HG02610 (cell line): ENCODE measurements around the gene ESYT2.

Source experiments
- ATAC-seq: cut with Tn5 transposase; IDR thresholded peaks from one replicate; pipeline ENCODE4 v1.9.1; 2021; ENCODE audit warnings: mild to moderate bottlenecking, moderate library complexity; ENCODE audit not compliant: unreplicated experiment

The ESYT2 gene

DNA sequence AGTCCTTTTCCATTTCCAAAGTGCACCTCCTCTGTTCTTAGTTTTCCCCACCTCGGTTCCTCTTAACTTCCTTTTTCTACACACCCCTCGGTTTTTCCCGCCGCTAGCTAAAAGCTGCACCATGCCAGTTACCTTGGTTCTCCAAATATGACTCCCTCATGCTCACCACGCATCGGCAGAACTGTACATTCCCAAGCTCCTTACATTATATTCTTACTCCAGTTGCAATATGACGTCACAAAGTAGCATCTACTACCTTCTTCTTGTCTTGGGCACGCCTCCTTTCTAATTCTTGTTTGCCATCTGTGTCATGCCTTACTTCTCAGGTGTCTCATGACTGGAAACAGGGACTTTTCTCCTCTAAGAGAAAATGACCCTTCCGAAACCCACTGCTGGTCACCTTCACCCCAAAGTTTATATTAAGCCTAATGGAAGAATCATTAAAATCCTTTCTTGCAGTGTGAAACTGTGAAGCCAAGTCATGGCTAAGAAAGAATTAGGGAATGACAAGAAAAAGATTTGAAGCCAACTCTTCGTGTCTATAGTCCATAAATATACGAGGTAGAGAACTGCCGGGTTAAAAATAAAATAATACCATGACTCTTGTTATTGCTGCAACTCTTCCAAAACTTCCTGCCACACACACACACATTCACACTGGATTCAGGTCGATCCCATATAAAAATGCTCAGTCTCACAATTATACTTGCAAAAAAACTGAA lies 1.7 kb downstream of the ESYT2 start:
- ATAC-seq = no peak

DNA sequence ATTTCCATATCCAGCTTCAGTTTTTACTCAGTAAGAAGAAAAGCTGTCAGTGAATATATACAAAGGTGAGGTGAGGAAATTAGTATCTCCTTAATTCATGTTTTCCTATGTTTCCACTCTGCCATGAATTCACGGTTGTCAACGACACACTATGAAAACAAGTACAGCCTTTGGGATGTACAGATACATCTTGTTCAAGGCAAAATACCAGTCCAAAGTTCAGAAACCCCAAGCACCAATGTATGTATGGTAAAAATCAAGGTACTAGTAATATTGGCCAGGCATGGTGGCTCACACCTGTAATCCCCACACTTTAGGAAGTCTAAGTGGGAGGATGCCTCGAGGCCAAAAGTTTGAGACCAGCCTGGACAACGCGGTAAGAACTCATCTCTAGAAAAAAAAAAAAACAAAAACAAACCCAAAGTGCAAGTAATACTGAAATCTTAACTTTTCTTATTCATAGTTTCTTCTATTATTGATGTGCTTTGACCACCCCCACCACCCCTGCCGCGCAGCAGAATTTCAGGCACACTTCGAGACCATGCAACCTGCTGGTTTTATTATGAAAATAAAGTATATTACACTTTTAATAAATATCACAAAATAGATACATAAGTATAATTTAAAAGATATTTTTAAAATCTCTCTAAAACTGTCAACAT lies 3.5 kb downstream of the ESYT2 start:
- ATAC-seq = no peak

DNA sequence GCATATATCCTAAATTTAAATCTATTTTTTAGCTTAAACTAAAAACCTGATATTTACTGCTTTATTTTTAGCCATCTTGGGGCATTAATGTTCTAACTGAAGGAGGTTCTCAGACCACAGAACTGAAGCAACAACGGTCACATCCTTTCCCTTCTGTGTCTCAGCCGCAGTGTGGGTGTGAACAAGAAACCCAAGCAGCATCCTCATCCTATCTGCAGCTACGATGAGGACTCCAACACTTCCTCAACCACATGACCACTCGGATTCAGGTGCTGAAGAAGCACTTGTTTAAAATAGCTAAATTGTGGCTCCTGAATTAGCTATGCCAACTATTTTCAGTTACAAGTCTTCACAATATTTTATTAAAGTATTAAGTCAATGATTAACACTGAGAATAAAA lies 5.3 kb downstream of the ESYT2 start:
- ATAC-seq = peak; percentile 70

DNA sequence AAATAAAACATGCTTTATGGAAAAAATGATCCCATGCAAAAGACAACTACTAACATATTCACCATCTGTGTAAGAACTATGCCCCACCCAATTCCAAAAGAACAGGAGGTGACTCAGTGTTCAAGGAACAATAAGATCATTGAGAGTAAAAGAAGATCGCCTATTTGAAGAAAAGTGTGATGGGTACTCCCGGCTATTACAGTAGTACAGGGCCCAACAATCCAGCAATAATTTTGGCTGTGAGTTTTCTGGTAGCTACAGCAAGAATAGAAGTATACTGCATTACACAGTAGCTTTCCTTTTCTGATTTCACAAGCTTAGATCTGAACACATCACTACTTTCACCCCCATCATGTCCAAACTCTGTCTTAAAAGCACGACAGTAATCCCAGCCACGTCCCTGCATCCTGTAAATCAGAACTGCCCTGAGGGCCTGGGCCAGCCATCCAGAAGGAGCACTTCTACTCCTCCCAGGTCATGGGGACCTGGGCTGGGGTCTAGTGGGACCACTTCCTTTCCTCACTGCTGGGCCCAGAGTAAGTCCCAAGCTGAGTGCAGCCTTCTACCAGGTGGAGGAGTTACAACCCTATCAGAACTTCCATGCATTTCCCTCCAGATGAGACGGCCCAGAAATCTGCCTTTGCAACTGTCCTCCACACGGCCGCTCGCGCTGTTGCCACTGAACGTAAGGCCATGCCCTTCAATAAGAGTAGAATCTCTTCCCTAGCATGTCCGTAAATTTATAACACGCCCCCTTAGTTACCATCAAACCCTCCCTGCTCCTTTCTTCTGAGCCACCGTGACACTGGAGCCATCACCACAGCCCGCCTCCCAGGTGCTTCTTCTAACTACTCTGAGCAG lies 7.9 kb downstream of the ESYT2 start:
- no peak for ATAC-seq

DNA sequence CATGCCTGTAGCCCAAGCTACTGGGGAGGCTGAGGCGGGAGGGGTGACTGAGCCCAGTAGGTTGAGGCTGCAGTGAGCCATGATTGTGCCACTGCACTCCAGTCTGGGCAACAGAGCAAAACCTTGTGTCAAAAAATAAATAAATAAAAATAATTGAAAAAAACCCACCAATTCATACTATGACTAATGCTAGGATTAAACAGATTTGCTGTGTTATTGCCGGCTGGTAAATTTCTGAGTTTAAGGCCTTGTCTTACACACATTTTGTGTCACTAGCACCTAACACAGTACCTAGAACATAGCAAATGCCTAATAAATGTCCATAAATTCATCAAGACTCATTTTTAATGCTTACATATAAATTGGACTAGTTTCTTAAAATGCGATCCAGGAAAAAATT lies 8.7 kb downstream of the ESYT2 start:
- ATAC-seq = no peak

DNA sequence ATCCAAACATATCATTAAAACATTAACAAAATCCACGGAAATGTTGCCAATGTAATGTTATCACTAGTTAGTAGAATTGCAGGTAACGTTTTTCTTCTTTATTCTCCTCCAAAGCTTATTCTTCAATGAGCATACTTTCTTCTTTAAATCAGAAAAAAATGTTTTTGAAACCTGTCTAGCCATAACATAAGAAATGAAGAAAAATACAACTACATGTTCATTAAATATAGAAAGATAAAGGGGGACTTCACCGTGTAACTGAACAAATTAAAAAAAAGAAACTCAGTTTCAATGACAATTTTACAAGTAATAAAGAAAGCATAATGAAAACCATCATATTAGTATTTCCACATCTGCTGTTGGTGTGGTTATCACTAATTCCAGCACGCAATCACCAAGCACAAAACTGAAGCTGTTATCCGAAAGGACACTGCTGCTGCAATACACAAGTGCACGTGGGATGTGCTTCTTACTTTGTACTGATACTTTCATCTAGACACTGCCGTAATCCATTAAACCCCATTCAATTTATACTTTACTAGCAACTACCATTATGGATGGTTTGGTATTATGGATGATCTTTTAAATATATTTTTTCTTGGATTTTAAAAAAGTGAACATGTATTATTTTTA lies 9.6 kb downstream of the ESYT2 start:
- ATAC-seq = no peak

DNA sequence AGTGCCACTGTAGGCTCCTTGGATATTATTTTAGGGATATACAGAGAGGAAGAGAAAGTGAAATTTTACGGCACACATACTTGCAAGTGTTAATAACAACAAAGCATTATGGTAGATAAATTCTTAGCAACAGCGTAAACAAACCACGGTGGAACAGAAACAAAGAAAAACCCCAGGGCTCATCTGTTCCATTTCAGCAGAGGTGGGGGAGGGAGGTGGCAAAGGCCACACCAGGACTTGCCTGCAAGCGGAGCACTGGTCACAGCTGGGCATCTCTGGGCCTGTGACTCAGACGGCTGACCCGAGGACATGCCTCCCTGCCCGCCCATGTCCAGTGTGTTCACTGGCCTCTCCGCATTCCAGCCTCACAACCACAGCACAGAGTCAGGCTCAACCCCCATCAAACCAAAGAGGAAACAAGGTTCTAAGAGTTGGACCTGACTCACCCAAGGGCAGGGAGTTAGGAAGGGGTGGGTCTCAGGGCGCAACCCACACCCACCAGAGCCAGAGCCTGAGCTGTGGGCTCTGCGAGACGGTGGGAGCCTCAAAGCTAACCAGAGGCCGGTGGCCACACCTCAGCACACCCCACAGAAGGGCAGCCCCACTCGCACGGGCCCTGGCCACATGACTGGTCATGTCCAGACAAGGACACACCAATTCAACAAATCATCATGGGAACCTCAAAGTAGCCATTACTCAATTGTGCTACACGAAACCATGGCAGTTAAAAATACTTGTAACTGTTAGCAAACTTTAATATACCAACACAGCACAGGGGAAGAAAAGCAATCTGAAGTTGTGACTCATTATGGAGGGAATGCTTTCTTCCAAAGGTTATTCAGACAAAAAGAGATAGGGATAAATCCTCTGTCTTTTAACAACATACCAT lies 10.7 kb downstream of the ESYT2 start:
- ATAC-seq = peak; percentile 86

DNA sequence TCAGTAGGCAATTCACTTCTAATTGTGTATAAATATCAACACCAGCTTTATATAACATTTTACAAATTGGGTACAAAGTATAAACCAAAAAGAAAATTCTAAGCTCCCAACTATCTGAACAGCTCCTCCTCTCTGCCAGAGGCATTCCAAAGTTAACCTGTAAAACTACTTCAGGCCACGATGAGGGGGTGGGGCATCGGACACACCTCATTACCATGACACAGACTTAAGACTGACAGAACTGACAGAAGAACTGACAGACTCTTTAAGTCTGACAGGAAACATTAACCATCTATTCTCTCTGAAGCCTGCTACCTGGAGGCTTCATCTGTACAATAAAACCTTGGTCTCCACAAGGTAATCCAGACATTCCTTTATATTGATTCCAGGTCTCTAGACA lies 12.3 kb downstream of the ESYT2 start:
- no peak for ATAC-seq

DNA sequence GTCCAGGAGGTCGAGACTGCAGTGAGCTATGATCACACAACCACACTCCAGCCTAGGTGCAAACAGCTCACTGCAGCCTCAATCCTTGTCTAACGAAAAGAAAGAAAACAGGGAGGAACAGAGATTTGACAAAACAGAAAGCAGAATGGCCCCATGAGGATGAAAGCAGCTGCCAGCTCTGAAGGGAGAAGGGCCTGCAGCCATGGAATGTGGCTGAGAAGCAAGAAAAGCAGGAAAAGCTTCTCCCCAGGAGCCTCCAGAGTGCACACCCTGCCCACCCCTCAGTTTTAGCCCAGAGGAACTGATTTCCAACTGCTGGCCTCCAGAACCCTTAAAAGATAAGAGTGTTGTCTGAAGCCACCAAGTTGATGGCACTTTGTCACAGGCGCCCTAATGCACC lies 13.0 kb downstream of the ESYT2 start:
- no peak for ATAC-seq

DNA sequence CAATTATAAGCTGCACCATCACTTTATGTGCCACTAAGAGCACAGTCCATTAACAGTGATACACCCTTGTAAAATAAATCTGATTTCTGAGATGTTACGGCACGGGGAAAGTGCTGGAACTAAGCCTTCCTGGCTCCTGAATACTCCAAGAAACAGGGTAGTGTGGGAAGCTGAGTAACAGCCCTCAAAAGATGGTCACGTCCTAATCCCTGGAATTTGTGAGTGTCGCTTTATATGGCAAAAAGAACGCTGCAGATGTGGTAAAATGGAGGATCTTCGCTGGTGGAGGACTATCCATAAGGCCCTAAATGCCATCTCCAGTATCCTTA lies 13.5 kb downstream of the ESYT2 start:
- ATAC-seq = no peak

DNA sequence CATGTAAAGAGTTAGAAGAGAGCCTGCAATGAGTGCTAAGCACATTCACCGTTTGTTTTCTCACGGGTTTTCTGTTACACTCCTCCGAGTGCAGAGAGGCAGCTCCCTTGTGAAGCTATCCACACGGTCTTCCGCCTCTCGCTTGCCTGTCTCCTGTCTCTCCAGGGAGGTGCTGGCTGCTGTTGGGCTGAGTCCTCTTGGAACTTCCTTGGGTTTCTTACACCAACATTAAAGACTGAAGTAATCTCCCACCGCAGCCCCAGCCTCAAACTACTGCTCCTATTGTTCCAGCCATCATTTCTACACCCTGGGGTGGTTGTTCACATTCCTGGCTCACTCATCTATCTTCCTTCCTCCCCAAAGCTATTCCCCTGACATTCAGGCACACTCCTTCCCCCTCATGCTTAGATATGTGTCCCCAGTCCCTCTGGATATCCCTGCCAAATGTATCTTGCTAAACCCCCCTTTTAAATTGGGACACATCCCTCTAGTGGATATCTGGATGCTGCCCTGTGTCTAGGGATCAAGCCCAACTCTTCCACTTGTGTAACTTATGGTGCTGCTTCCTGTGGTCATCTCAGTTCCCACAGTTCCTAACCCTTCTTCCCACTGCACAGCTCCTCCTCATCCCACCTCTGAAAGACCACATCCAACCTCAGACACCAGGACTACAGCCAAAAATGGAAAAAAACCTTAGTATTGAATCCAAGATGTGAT lies 14.1 kb downstream of the ESYT2 start:
- no peak for ATAC-seq

DNA sequence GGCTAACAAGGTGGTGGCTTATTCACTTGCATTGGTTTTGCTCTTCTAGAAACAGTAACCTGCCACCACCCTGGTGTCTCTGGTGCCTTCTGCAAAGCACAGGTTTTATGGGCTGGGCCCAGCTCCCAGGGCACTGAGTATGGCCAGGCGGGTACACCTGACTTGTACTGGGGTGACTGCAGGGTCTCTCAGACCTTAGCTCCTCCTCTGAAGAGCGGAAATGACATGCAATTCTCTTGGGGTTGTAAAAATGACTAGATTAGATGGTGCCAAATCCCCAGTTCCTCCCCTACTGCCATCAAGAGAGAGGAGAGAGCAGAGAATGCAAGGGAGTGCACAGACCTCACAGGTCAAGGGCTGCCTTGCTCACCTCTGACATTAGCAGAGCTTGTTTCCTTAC lies 14.7 kb downstream of the ESYT2 start:
- no peak for ATAC-seq

DNA sequence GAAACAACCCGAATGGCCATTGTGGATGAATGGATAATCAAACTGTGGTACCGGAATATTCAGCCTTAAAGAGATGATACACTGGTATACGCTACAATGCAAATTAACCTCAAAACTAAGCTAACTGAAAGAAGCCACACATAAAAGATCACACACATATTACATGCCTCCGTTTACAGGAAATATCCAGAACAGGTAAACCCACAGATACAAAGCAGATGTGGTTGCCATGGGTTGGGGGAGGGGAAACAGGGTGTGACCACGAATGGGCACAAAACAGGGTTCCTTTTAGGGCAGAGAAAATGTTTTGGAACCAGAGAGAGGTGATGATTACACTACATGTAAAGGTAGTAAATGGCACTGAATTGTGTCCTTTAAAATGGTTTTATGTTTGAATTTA lies 16.6 kb downstream of the ESYT2 start:
- ATAC-seq = no peak

DNA sequence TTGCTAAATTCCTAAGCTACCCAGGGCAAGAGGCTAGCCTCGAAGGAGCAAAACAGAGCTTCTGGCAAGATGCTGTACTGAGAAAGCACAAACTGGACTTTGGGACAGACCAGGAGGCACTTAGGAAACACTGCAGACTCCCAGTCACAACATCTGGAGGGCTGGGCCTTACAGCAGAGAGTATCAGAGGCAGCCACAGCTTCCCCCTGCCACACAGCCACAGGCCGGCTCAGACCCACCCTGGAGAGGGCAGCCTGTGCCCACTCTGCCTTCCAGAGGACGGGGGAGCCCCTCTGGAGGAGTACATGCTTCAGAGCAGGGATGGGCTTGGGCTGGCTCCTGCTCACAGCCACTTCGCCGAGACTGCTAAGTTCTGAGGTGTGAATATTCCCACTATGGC lies 17.4 kb downstream of the ESYT2 start:
- ATAC-seq = no peak

DNA sequence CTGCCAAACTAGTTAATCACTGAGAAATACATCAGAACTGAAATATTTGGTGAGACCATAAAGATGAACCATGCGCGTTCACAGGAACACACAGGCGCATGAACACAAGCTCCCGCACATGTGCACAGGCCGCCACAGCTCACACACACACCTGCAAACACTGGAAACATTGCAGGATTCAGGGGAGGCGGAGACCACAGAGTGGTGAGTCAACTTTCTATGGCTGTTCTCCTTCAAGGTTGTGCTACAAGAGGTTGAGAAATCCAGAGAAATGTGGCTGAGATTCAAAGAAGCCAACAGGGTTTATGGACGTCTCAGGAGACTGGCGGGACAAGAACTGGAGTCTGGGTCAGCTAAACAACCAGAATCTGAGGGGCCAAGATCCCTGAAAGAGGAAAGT lies 17.8 kb downstream of the ESYT2 start:
- no peak for ATAC-seq

DNA sequence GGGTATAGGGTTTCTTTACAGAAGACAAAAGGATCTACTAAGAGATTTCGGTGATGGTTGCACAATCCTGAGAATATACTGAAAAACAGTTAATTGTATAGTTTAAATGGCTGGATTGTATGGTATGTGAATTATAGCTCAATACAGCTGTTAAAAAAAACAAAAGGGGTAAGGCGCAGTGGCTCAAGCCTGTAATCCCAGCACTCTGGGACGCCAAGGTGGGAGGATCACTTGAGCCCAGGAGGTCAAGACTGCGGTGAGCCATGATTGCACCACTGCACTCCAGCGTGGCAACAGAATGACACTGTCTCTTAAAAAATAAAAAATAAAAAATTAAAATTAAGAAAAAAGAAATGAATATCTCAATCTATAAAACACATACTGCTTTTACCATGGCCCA lies 18.5 kb downstream of the ESYT2 start:
- no peak for ATAC-seq

DNA sequence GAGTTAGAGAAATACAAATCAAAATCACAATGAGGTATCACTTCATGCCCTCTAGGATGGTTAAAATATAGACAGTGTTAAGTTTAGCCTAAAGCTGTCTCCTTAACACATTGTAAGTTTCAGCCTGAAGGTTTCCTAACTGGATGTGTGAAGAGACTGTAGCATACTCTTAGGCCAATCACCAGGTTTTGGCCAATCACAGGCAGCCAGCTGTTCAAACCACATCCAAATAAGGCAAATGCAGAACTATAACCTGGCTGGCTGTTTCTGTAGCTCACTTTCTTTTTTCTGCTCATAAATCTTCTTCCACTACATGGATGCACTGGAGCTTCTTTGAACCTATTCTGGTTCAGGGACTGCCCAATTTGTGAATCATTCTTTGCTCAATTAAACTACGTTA lies 19.7 kb downstream of the ESYT2 start:
- peak; percentile 92 for ATAC-seq

DNA sequence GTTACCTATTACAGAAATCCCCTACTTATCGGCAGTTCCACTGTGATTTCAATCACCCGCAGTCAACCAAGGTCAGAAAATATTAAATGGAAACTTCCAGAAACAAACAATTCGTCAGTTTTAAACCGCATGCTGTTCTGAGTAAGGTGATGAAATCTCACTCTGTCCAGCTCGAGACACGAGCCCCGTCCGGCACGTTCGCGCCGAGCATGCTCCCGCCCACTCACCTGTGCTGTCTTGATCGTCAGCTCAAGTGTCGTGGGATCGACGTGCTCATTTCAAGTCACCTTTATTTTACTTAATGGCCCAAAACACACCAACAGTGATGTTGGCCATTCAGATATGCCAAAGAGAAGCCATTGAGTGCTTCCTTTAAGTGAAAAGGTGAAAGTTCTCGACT lies 21.2 kb downstream of the ESYT2 start:
- ATAC-seq = no peak

DNA sequence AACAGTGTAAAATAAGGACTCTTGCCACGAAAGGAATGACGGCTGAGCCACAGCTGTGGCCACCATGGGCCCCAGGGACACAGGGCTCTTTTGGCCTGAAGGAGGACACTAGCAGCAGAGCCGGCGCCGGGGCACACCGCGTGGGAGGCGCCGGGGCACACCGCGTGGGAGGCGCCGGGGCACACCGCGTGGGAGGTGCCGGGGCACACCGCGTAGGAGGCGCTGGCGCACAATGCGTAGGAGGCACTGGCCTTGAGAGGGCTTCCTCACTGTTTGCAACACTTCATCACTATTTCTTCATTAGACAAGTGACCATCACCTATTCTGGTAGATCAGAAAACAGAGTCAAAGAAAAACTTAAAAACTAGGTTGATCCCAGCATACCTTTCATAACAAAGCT lies 23.4 kb downstream of the ESYT2 start:
- ATAC-seq = no peak

DNA sequence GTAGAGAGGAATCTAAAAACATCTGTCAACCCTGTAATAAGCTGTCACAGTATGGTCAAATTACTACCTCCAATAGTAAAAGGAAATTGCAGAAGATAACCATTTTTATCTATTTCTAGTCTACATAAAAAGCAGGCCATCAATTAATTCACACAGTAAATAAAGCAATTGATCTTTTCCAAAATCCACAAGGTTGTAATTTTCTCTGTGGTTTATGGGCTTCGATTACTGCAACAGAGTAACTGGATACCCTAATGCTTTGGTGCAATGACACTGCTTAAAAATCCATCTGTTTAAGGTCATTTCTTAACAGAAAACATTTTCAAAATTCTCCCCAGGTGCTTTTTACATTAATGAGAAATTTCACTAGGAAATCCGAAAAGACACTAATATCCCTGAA lies 23.9 kb downstream of the ESYT2 start:
- no peak for ATAC-seq
